ENCODE data around the gene SLC8B1. TPM values are rescaled to one million over a fixed set of nuclear protein-coding genes. Genes with fewer than 3 reads are reported as not detected.

The SLC8B1 gene
- total RNA-seq, 1 experiment from 2014 or later: 34.1 TPM

DNA sequence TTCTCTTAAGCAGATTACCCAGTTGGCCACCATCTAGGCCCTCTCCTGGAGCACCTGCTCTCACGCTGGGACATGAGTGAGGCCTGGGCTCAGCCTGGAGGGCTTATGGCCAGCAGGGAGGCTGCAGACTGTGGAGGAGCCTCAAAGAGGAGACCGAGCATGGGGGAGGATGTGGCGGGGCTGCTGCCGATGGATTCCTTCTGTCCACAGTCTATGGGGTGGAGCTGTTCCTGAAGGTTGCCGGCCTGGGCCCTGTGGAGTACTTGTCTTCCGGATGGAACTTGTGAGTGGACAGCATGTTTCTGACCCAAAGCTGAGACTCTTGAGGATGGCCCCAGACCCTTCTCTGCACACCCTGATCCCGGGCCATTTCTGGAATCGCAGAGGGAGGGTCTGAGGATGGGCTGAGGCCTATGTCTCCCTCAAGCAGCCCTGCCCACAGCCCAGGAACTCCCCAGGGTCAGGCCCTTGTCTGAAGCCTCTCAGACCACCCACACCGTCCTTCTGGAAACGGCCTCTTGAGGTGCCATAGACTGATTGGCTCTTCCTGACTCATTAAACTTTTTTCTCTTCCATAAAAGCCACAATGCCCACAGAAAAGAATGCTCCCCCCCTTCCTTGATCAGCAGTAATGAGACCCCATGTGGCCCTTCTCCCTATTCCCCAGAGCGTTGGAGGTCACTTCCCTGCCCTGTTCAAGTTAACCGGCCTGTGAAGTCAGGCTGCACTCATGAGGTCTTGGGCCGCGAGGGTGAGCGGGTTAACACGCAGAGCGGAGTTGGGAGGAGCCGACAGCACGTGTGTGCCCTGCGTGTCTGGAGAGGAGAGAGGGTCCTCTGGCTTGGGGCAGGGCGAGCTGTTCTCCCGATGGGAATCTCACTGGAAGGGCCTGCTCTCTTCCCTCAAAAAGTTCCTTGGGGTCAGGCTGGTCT lies 49.0 kb downstream of the SLC8B1 start:
- Histone ChIP-seq H3K4me3 (ENCODE audit: low read length) (no peak overlapping the region), H3K9me2 (replicated peaks; ENCODE audit: low read length) (no peaks in the 10 kb centered on the region), H3K9ac (ENCODE audit: low read length) (no peak overlapping the region), H3K27ac (ENCODE audit: low read length) (no peak overlapping the region), H3K27me3 (ENCODE audit: low read length) (no peaks in the 10 kb centered on the region), H3K4me1 (ENCODE audit: insufficient read depth, low read length) (no peaks in the 10 kb centered on the region), H3K9me3 (ENCODE audit: low read length) (no peaks in the 10 kb centered on the region), H4K20me1 (ENCODE audit: low read length) (no peaks in the 10 kb centered on the region), H3K4me2 (ENCODE audit: low read length) (no peak overlapping the region), H3F3A (ENCODE audit: low read length, unreplicated experiment) (no peaks in the 10 kb centered on the region), H3K79me2 (ENCODE audit: low read length) (no peaks in the 10 kb centered on the region), H3K36me3 (ENCODE audit: low read depth, low read length) (peaks cover 2% of the 10 kb centered on the region; the same call in 1 of the 2 replicates), H2AFZ (ENCODE audit: low read length) (no peak overlapping the region)
- POLR2A ChIA-PET (ENCODE audit: unreplicated experiment): no interaction called here
- no TSS peak for BruUV-seq (replicated peaks)
- no peak for ATAC-seq
- no peak for DNase-seq
- intact Hi-C loops (cut with micrococcal nuclease): no loop called here
- CTCF ChIA-PET: no interaction called here
- TF ChIP-seq EZH2phosphoT487 (IDR thresholded peaks at IDR 0.05; ENCODE audit: borderline replicate concordance, low read length): no peak
- TF ChIP-seq, protein P1, sequence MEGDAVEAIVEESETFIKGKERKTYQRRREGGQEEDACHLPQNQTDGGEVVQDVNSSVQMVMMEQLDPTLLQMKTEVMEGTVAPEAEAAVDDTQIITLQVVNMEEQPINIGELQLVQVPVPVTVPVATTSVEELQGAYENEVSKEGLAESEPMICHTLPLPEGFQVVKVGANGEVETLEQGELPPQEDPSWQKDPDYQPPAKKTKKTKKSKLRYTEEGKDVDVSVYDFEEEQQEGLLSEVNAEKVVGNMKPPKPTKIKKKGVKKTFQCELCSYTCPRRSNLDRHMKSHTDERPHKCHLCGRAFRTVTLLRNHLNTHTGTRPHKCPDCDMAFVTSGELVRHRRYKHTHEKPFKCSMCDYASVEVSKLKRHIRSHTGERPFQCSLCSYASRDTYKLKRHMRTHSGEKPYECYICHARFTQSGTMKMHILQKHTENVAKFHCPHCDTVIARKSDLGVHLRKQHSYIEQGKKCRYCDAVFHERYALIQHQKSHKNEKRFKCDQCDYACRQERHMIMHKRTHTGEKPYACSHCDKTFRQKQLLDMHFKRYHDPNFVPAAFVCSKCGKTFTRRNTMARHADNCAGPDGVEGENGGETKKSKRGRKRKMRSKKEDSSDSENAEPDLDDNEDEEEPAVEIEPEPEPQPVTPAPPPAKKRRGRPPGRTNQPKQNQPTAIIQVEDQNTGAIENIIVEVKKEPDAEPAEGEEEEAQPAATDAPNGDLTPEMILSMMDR (conservative IDR thresholded peaks at IDR 0.05; ENCODE audit: low read depth, low read length): no peak
- no peak for TF ChIP-seq EZH2 (IDR thresholded peaks at IDR 0.05; ENCODE audit: low read length, unreplicated experiment)

DNA sequence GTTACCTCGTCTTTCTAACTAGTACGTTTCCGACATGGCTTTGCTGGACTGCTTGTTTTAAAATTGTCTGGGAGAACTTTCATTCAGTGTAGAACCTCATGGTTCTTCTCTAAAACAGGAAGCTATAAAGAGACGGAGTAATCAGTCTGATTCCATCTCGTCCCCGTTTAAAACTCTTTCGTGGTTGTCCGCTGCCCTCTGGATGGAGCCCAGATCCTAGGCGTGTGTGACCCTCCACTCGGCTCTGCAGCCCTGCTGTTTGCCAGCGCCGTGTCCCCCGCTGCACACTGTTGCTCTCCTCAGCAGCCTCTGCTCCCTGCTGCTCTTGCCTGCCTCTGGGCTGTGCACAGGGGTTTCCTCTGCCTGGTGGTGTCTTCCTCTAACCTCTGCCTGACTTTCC lies 50.2 kb downstream of the SLC8B1 start:
- no peaks in the 10 kb centered on the region for H3K79me2 ChIP-seq (ENCODE audit: low read length)
- CTCF ChIA-PET: no interaction called here
- intact Hi-C loops (cut with micrococcal nuclease): no loop called here
- H3K4me3 ChIP-seq (ENCODE audit: low read length): no peak overlapping the region
- no peaks in the 10 kb centered on the region for H3K27me3 ChIP-seq (ENCODE audit: low read length)
- H3K27ac ChIP-seq (ENCODE audit: low read length): no peak overlapping the region
- H4K20me1 ChIP-seq (ENCODE audit: low read length): no peaks in the 10 kb centered on the region
- no peak overlapping the region for H3K9ac ChIP-seq (ENCODE audit: low read length)
- H3K4me1 ChIP-seq (ENCODE audit: insufficient read depth, low read length): no peaks in the 10 kb centered on the region
- ATAC-seq (no peak), DNase-seq (no peak)
- no peaks in the 10 kb centered on the region for H3F3A ChIP-seq (ENCODE audit: low read length, unreplicated experiment)
- TF ChIP-seq EZH2phosphoT487 (IDR thresholded peaks at IDR 0.05; ENCODE audit: borderline replicate concordance, low read length) (no peak), EZH2 (IDR thresholded peaks at IDR 0.05; ENCODE audit: low read length, unreplicated experiment) (no peak)
- TF ChIP-seq, protein P1 (conservative IDR thresholded peaks at IDR 0.05; ENCODE audit: low read depth, low read length): no peak
- no peaks in the 10 kb centered on the region for H3K9me3 ChIP-seq (ENCODE audit: low read length)
- H3K4me2 ChIP-seq (ENCODE audit: low read length): no peak overlapping the region
- BruUV-seq (replicated peaks): no TSS peak
- H3K9me2 ChIP-seq (replicated peaks; ENCODE audit: low read length): no peaks in the 10 kb centered on the region
- no peak overlapping the region for H2AFZ ChIP-seq (ENCODE audit: low read length)
- POLR2A ChIA-PET (ENCODE audit: unreplicated experiment): no interaction called here
- no peaks in the 10 kb centered on the region for H3K36me3 ChIP-seq (ENCODE audit: low read depth, low read length)

DNA sequence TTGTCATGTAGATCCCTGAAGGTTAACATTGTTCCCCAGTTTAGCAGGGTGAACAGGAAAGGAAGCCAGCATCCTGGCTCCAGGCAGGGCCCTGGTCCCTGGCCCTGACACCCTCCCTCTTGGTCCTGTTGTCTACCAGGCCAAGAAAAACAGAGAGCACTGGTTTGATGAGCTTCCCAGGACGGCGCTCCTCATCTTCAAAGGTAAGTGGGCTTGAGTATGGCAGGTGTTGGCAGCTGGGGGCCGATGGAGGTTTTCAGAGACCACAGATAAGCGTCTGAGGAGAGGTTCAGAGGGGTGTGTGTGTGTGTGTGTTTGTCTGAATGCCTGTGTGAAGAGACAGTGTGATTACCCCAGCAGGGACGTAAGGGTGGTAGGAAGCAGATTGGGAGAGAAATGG lies 56.3 kb downstream of the SLC8B1 start:
- Histone ChIP-seq H3K4me3 (ENCODE audit: low read length) (no peak overlapping the region), H4K20me1 (ENCODE audit: low read length) (no peaks in the 10 kb centered on the region), H3K4me2 (ENCODE audit: low read length) (no peak overlapping the region), H3K4me1 (ENCODE audit: insufficient read depth, low read length) (no peaks in the 10 kb centered on the region), H3K27me3 (ENCODE audit: low read length) (no peaks in the 10 kb centered on the region), H3K27ac (ENCODE audit: low read length) (no peak overlapping the region), H3K9me3 (ENCODE audit: low read length) (no peaks in the 10 kb centered on the region), H2AFZ (ENCODE audit: low read length) (no peak overlapping the region), H3K9me2 (replicated peaks; ENCODE audit: low read length) (no peaks in the 10 kb centered on the region), H3K36me3 (ENCODE audit: low read depth, low read length) (no peaks in the 10 kb centered on the region), H3K79me2 (ENCODE audit: low read length) (no peaks in the 10 kb centered on the region), H3F3A (ENCODE audit: low read length, unreplicated experiment) (no peaks in the 10 kb centered on the region), H3K9ac (ENCODE audit: low read length) (no peak overlapping the region)
- no peak for ATAC-seq
- no peak for DNase-seq
- POLR2A ChIA-PET (ENCODE audit: unreplicated experiment): no interaction called here
- intact Hi-C loops (cut with micrococcal nuclease): no loop called here
- no TSS peak for BruUV-seq (replicated peaks)
- CTCF ChIA-PET: no interaction called here
- TF ChIP-seq, protein P1 (conservative IDR thresholded peaks at IDR 0.05; ENCODE audit: low read depth, low read length): no peak
- TF ChIP-seq EZH2 (IDR thresholded peaks at IDR 0.05; ENCODE audit: low read length, unreplicated experiment): no peak
- no peak for TF ChIP-seq EZH2phosphoT487 (IDR thresholded peaks at IDR 0.05; ENCODE audit: borderline replicate concordance, low read length)
